Liver (tissue), 9 donors: ENCODE measurements around the gene AFMID. TPM values are rescaled to one million over a fixed set of nuclear protein-coding genes. Genes with fewer than 3 reads are reported as not detected.

Experiments used
- DNase-seq: peaks from one replicate; pipeline ENCODE4 v3.0.0-alpha.2; 2017; ENCODE audit warnings: low spot score
- H3K27ac ChIP-seq, 2 donors: one replicate each; pipeline ENCODE4 v1.7.0; 2013; ENCODE audit warnings: inconsistent platforms in 2 of 2, low read length in 2 of 2, control low read depth in 1 of 2, low read depth in 1 of 2, mild to moderate bottlenecking in 1 of 2
- H3K27me3 ChIP-seq, 4 donors: one replicate each; pipeline versions ENCODE4 v1.6.1 to v1.7.0; 2013; ENCODE audit warnings: low read length in 3 of 4, inconsistent platforms in 1 of 4, mild to moderate bottlenecking in 1 of 4, moderate library complexity in 1 of 4; ENCODE audit not compliant: control insufficient read depth in 4 of 4, insufficient read depth in 4 of 4
- H3K36me3 ChIP-seq, 4 donors: one replicate each; pipeline versions ENCODE4 v1.6.1 to v1.7.0; 2013; ENCODE audit warnings: low read length in 3 of 4, mild to moderate bottlenecking in 3 of 4, low read depth in 1 of 4, moderate library complexity in 1 of 4; ENCODE audit not compliant: control insufficient read depth in 4 of 4, insufficient read depth in 3 of 4
- H3K4me1 ChIP-seq, 4 donors: one replicate each; pipeline versions ENCODE4 v1.6.1 to v1.7.0; 2013; ENCODE audit warnings: low read length in 3 of 4, mild to moderate bottlenecking in 3 of 4, moderate library complexity in 1 of 4; ENCODE audit not compliant: control insufficient read depth in 4 of 4, insufficient read depth in 4 of 4
- H3K4me3 ChIP-seq, 3 donors: one replicate each; pipeline versions ENCODE4 v1.6.1 to v1.7.0; 2013; ENCODE audit warnings: low read length in 3 of 3, control low read depth in 1 of 3, low read depth in 1 of 3, mild to moderate bottlenecking in 1 of 3
- H3K9ac ChIP-seq, 2 donors: one replicate each; pipeline ENCODE4 v1.7.0; 2013; ENCODE audit warnings: low read length in 2 of 2, mild to moderate bottlenecking in 2 of 2, moderate library complexity in 2 of 2, control low read depth in 1 of 2, low read depth in 1 of 2
- H3K9me3 ChIP-seq, 4 donors: one replicate each; pipeline versions ENCODE4 v1.6.1 to v1.7.0; 2013; ENCODE audit warnings: low read length in 3 of 4; ENCODE audit not compliant: control insufficient read depth in 4 of 4
- CTCF ChIP-seq: fragments of 150-350 bp; IDR thresholded peaks from 2 replicates; pipeline ENCODE4 v1.5.1; 2017; ENCODE audit warnings: improper control_type of control experiment, low read depth, low read length; ENCODE audit not compliant: missing input control
- EGR1 ChIP-seq, 2 donors: IDR thresholded peaks; 2 replicates each; pipeline ENCODE4 v1.6.1; 2016 to 2018; ENCODE audit warnings: antibody characterized with exemption in 2 of 2, low read depth in 2 of 2
- FOXA2 ChIP-seq: IDR thresholded peaks from 2 replicates; pipeline ENCODE4 v1.6.1; 2016; ENCODE audit warnings: antibody characterized with exemption
- GABPA ChIP-seq, 2 donors: IDR thresholded peaks in 1 of 2; conservative IDR thresholded peaks in 1 of 2; 2 replicates each; pipeline ENCODE4 v1.6.1; 2016; ENCODE audit warnings: antibody characterized with exemption in 2 of 2, mild to moderate bottlenecking in 1 of 2, moderate library complexity in 1 of 2
- HNF4A ChIP-seq, 2 donors: conservative IDR thresholded peaks; 2 replicates each; pipeline ENCODE4 v1.6.1; 2016; ENCODE audit warnings: antibody characterized with exemption in 2 of 2, mild to moderate bottlenecking in 2 of 2
- HNF4G ChIP-seq: IDR thresholded peaks from 2 replicates; pipeline ENCODE4 v1.6.1; 2016; ENCODE audit warnings: antibody characterized with exemption
- JUND ChIP-seq, 2 donors: IDR thresholded peaks; 2 replicates each; pipeline ENCODE4 v1.6.1; 2016; ENCODE audit warnings: antibody characterized with exemption in 2 of 2
- MAX ChIP-seq: IDR thresholded peaks from 2 replicates; pipeline ENCODE4 v1.6.1; 2016; ENCODE audit warnings: antibody characterized with exemption
- NR2F2 ChIP-seq: IDR thresholded peaks from 2 replicates; pipeline ENCODE4 v1.6.1; 2016; ENCODE audit warnings: antibody characterized with exemption
- RAD21 ChIP-seq, 2 donors: IDR thresholded peaks; 2 replicates each; pipeline ENCODE4 v1.6.1; 2016; ENCODE audit warnings: antibody characterized with exemption in 2 of 2, mild to moderate bottlenecking in 2 of 2
- RXRA ChIP-seq, 2 donors: IDR thresholded peaks; 2 replicates each; pipeline ENCODE4 v1.6.1; 2017 to 2018; ENCODE audit warnings: antibody characterized with exemption in 2 of 2, mild to moderate bottlenecking in 1 of 2
- SP1 ChIP-seq: IDR thresholded peaks from 2 replicates; pipeline ENCODE4 v1.6.1; 2018; ENCODE audit warnings: antibody characterized with exemption, mild to moderate bottlenecking
- ZBTB33 ChIP-seq: IDR thresholded peaks from 2 replicates; pipeline ENCODE4 v1.6.1; 2016; ENCODE audit warnings: antibody characterized with exemption
- WGBS: extraction: QIAGEN DNeasy Blood & Tissue Kit; methylation state at CpG from one replicate; pipeline ENCODE4 v1.1.7; 2013; 5-methylcytosine and 5-hydroxymethylcytosine counted together
- polyA plus RNA-seq, 2 donors: library from polyadenylated mRNA; stranded (reverse) in 1 of 2; unstranded in 1 of 2; fragments of 200-250 nt in 1 of 2; fragments of >200 nt in 1 of 2; fragmentation: Nextera tagmentation in 1 of 2; extraction: Ambion mirVana in 1 of 2; gene quantifications; one replicate each; pipeline versions ENCODE4 v1.2.1 to v1.2.3, GENCODE V29; 2013 to 2015
- total RNA-seq, 2 donors: library from RNA; depleted of rRNA; stranded (reverse); fragments of >200 nt; gene quantifications; one replicate each; pipeline ENCODE4 v1.2.3, GENCODE V29; 2014
- TF ChIP-seq, protein P1 (sequence below): IDR thresholded peaks from 2 replicates; pipeline ENCODE4 v1.6.1; 2016; ENCODE audit warnings: antibody characterized with exemption
- donor health status: healthy.
- donor health status: healthy.
- donor health status: healthy.
- donor health status: healthy.
- donor health status: healthy.

AFMID gene
- total and polyA plus RNA-seq, 4 donors: 73.4 to 201 (median 138) TPM

DNA sequence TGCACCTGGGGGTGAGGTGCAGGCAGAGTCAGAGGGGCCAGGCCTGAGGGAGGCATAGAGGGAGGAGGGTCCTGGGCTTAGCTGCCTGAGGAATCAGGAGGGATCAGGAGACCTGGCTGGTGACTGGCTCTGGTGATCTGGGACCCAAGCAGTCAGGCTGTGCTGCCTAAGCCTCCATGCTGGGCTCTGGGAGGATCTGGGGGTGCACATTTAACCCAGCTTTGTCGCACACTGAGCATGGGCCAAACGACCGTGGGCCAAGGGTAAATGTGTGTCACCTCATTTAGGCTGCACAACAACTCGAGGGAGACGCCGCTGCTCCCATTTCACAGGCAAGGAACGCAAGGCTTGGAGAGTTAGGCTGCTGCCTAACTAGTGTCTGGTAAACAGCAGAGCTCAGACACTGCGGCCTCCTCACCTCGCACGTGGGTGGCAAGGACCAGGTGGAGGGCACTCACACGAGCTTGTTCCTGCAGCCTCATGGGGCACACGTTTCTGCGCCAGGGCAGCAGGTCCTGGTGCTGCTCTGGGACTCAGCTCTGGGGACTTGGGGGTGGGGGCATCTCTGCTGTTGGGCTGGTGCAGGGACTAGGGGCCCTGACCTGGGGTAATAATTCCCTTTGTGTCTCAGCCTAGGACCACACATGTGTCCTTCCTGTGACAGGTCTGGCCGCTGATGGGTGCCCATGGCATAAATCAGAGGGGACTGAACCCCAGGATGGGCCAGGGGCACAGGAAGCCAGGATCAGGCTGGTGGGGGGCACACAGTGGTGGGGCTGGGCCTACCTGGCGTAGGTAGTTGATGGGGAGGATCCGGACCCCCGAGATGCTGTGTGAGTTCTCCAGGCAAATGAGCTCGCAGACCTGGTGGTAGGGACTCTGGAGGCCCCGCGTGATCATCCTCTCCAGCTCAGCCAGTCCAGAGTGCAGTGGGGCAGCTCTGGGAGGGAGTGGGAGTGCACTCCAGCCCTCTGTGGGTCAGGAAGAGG, 63.0 kb downstream of the AFMID start:
- no peak overlapping the region for H3K9ac ChIP-seq
- peaks cover 0 to 14% (median 5%) of the 10 kb centered on the region in 4 donors for H3K4me1 ChIP-seq
- TF ChIP-seq GABPA (IDR thresholded peaks at IDR 0.05 in 1 of 2, conservative IDR thresholded peaks at IDR 0.05 in 1 of 2) (no peak), CTCF (no peak), JUND (IDR thresholded peaks at IDR 0.05) (no peak), MAX (no peak), HNF4A (conservative IDR thresholded peaks at IDR 0.05) (no peak), HNF4G (no peak)
- TF ChIP-seq, protein P1, sequence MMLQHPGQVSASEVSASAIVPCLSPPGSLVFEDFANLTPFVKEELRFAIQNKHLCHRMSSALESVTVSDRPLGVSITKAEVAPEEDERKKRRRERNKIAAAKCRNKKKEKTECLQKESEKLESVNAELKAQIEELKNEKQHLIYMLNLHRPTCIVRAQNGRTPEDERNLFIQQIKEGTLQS: no peak
- 65% methylated on average over 20 of the region's 20 CpGs for WGBS
- H3K27ac ChIP-seq: no peak overlapping the region
- no peak overlapping the region for H3K4me3 ChIP-seq
- no peaks in the 10 kb centered on the region for H3K36me3 ChIP-seq
- DNase-seq: no peak
- H3K9me3 ChIP-seq: no peaks in the 10 kb centered on the region
- H3K27me3 ChIP-seq: no peaks in the 10 kb centered on the region

GRCh38 chr17:78250891-78251772, 64.0 kb downstream of the AFMID start:
- Histone ChIP-seq H3K9ac (no peak overlapping the region), H3K27ac (no peak overlapping the region), H3K4me3 (no peak overlapping the region), H3K4me1 (peaks cover 0 to 15% (median 5%) of the 10 kb centered on the region in 4 donors), H3K36me3 (no peaks in the 10 kb centered on the region), H3K9me3 (no peaks in the 10 kb centered on the region), H3K27me3 (no peaks in the 10 kb centered on the region)
- TF ChIP-seq NR2F2: peak; percentile 10
- no peak for TF ChIP-seq GABPA (IDR thresholded peaks at IDR 0.05 in 1 of 2, conservative IDR thresholded peaks at IDR 0.05 in 1 of 2)
- TF ChIP-seq EGR1 (IDR thresholded peaks at IDR 0.05; ENCODE audit: low read depth in 2 of 2): no peak
- TF ChIP-seq HNF4G: no peak
- TF ChIP-seq JUND (IDR thresholded peaks at IDR 0.05): no peak
- peak; percentile 98 for TF ChIP-seq CTCF
- peak; percentile 14 for TF ChIP-seq SP1
- peak in 1 of 2 donors; percentile 35 for TF ChIP-seq RXRA (IDR thresholded peaks at IDR 0.05)
- TF ChIP-seq RAD21 (IDR thresholded peaks at IDR 0.05): peak; percentile 99
- TF ChIP-seq ZBTB33: no peak
- TF ChIP-seq FOXA2: peak; percentile 18
- no peak for TF ChIP-seq HNF4A (conservative IDR thresholded peaks at IDR 0.05)
- no peak for TF ChIP-seq MAX
- WGBS: 26% methylated on average over 27 of the region's 27 CpGs
- peak; percentile 86 for DNase-seq
